H4 (cell line): ENCODE data around the gene MEN1. TPM values are rescaled to one million over a fixed set of nuclear protein-coding genes. Genes with fewer than 3 reads are reported as not detected.
"Not testable (repeated sequence)": the region's sequence is repeated elsewhere in the genome, so short reads cannot be mapped to it uniquely, and the experiment has no call there.

Experiments
- DNase-seq: peaks from one replicate; pipeline ENCODE4 v3.0.0-alpha.2; 2015; ENCODE audit warnings: low spot score
- total RNA-seq: library from RNA; depleted of rRNA; stranded (reverse); fragments of >200 nt; shearing (Covaris generic); gene quantifications from 2 replicates; pipeline ENCODE4 v1.2.3, GENCODE V29; 2014

MEN1 gene
- total RNA-seq, 1 experiment from 2014 or later = 10.6 TPM

DNA sequence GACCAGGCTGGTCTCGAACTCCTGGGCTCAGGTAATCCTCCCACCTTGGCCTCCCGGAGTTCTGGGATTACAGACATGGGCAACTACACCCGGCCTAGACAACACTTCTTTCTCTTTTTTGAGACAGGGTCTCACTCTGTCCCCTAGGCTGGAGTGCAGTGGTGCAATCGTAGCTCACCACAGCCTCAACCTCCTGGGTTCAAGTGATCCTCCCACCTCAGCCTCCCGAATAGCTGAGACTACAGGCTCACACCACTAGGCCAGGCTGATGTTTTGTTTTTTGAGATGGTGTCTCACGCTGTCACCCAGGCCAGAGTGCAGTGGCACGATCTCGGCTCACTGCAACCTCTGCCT is 35.4 kb upstream of the MEN1 start:
- DNase-seq = not testable (repeated sequence)

- no peak for DNase-seq
These were observed 34.9 kb upstream of the MEN1 start for GRCh38 chr11:64845129-64845775.

DNA sequence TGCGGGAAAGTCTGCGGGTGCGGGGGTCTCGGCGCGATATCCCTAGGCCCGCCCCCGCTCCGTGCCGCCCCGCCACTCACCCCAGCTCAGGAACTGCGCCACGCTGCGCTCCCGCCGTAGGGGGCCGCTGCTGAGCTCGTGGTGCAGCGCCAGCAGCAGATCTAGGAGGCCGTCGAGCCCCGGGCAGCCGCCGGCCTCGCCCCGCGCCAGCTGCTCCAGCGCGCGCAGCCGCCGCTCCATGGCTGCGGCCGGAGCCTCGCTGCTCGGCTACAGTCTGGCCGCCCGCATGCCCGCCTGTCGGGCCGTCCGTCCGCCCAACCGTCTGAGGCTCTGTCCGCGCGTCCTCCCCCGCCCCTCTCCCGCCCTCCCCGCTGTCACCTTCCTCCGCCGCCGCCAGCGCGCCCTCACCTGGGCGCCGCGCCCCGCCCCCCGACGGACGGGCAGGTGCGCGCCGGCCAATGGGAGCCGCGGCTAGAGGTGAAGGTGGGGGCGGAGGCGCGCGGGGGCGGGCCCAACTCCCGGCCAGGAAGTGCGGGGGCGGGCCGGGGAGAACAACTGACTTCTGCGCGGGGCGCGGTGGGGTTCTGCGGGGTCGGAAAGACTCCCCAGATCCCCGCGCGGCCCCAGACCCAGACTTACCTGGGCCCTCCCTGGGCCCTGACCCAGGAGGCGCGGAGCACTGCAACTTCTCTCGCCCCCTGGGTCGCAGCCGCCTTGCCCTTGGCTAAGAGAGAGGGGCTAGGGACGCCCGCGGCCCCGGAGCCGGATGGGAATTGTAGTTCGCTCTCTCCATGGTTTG is 34.2 kb upstream of the MEN1 start, which contains the start of gene CDC42BPG:
Gene CDC42BPG (minus strand): TSS at position 324 of the 799 bp plus-strand sequence. CDS start 84 bp downstream, at position 240.
- DNase-seq = no peak

GRCh38 chr11:64843686-64844329 is 33.5 kb upstream of the MEN1 start:
- no peak for DNase-seq

GRCh38 chr11:64842851-64843685 is 32.7 kb upstream of the MEN1 start:
- no peak for DNase-seq

DNA sequence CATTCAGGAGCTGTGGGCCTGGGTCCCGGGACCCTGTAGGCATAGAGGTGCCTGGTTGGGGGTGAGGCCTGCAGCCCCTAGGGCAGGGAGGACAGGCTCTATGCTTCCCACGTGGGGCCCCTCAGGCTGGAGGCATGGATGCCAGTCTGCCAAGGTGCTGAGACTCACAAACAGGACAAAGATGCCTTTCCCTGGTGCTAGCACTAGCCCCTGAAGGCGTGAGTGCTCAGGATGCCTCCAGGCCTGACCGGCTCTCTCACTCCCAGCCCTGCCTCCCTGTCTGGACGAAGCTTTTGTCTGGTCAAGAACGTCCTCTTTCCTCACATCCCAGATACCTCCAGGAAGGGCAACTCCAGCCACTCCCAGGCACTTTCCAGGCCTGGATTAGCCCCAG is 32.0 kb upstream of the MEN1 start:
- DNase-seq = no peak

DNA sequence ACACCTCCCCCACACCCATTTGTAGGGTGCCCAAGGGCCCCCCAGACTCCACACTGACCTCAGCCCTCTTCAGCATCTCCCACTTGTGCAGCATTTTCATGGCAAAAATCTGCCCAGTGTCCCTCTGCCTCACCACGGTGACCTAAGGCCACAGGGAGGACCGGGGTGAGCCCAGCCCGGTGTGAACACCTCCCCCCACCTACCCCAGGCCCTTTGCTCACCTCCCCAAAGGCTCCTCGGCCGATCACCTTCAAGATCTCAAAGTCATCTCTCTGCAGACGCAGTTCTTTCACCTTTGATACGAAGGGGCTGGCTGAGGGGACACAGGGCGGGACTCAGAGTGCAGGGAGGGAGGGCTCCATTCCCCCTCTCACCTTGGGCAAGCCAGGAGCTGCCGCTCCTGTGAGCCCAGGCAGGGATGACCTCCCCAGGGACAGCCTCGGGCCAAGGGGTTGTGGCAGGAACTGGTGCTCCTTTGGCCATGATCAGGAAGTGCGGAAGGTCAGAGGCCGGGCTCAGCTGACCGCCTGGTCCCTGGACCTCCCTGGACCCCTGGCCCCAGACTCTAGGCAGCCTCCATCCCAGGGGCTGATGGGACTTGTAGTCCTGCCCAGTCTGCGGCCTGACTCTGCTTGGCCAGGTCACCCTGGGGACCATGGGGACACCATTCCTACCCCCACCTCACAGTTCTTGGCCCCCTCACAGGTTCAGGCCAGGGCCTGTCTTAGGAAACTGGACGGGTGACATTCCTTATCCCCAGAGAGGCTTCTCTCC is 31.4 kb upstream of the MEN1 start:
- no peak for DNase-seq

DNA sequence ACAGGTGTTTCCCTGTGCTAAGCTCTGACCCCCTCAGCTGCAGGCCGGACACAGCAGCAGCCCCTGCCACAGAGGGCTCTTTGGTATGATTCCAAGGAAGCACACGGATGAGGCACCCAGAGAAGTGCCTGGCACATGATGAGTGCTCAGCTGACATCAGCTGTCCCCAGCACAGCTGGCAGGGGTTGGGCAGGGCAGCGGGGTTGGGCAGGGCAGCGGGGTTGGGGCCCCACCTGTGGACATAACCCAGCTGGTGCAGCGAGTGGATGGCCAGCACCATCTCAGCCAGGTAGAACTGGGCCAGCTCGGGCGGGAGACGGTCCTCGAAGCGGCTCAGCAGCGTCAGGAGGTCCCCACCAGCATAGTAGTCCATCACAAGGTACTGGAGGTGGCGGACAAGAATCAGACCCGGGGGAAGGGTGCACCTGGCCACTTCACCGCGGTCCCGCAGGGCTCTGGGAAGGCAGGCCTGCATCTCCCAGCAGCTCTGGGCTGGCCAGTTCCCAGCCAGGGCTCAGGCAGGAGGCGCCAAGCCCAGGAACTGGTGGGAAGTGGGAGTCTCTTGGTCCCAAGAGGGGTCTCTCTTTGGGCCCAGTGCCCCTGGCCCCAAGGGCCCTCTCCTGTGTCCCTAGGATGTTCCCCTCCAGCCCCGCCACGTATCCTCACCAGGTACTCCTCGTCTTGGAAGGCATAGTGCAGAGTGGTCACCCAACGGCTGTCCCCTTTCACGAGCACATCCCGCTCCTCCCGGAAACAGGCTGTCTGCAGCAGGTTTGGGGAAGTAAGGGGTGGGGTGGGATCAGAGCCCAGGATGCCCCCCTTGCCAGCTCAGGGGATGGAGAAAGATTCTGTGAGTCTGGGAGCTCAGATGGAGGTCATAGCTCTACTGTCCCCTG is 29.8 kb upstream of the MEN1 start:
- DNase-seq = no peak

- DNase-seq = no peak
These were observed 29.0 kb upstream of the MEN1 start for GRCh38 chr11:64839335-64839734.

DNA sequence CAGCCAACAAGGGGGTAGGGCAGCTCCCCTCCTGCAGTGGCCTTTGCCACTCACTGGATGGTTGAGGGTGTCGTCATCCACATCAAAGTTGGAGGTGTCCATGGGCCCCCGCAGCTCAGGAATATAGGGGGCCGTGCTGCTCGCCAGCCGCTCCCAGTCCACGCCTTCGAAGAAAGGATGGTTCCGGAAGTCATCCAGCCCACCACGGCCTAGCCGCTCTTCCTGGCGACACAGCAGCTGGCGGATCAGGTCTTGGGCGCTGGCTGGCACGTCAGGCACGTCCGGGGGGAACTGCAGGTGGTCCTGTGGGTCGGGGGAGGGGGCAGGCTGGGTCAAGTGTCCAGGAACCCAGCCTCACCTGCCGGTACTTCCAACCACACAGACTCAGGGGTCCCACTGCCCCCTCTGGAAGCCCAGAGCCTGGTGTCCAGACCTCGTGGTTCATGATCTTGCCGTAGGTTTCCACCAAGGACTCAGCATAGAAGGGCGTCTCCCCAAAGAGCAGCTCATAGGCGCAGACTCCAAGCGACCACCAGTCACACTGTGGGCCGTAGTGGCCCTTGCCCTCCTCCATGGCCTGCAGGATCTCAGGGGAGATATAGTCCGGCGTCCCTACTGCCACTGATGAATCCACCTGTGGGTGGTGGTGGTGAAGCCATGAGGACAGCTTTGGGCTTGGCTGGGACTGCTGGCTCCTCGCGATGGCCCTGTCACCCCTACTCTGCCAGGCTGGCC is 28.4 kb upstream of the MEN1 start:
- DNase-seq = no peak

GRCh38 chr11:64837887-64838351 is 27.6 kb upstream of the MEN1 start:
- no peak for DNase-seq

- DNase-seq = no peak
These were observed 26.2 kb upstream of the MEN1 start for GRCh38 chr11:64836448-64837072.

- DNase-seq = no peak
These were observed 25.5 kb upstream of the MEN1 start for GRCh38 chr11:64835616-64836447.

DNA sequence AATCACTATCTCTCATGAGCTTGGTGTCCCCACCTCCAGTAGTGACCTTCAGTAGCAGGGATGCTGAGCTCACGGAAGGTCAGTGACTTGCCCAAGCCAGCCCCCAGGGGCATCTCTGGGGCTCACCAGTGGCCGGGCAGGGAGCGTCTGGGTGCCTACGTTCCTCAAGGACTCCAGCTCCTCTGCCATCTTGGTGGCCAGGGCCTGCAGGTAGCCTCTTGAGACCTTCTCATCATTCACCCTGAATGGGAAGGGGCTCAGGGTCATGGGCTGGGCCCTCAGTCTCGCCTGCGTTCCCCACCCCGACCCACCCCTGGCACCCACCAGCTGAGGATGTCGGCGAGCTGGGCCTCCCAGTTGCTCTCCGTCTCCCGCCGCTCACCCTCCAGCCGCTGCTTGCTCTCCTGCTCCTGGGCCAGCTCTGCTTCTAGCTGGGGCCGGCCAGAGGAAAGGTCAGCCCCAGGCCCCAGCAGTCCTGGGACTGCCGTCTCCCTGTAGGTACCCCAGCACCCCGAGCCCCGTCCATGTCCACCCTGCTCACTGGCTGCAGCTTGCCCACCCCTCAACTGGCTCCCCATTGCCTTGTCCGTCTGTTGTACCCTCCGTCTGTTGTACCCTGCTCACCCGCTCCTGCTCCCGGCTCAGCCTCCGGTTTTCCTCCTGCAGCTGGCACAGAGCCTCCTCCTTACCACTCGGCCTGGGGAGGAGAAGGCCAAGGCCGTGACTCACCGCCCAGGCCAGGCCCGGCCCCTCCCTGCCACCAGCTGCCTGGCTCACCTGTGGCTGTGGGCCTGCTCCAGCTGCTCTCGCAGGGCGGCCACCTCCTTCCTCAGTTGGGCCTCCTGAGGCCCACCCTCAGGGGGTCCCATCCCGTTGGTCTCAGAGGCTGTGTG is 24.6 kb upstream of the MEN1 start:
- DNase-seq = peak; percentile 80

DNA sequence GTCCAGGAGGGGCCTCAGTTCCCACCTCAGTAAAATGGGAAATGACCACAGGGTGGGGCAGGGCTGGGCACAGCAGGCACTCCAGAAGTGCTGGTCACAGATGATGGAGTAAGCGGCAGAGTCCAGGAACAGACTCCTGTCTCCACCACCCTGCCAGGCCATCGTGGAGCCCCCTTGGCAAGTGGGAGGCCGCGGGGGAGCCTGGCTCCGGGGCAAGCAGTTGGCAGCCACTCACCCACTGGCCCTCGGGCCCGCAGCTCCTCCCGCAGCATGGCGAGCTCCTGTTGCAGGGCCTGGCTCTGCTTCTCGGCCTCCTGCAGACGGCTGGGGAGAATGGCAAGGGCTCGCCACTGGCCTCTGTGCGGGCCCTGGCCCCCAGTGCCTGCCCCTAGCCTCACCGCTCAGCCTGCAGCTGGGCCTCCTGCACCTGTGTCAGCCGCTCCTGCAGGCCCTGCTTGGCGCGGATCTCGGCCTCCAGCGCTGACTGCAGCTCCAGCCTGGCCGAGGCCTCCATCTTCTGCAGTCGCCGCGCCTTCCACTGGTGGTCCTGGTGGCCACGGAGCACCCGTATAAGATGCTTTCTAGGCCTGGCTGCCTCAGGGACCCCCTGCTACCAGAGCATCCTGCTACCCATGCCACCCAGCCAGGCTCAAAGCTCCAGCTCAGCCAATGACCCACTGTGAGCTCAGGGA is 23.8 kb upstream of the MEN1 start:
- no peak for DNase-seq

- DNase-seq = no peak
These were observed 23.2 kb upstream of the MEN1 start for GRCh38 chr11:64833509-64833908.
